HG02678 (cell line): ENCODE data around the gene PSPH.
"Not testable (repeated sequence)": the region's sequence is repeated elsewhere in the genome, so short reads cannot be mapped to it uniquely, and the experiment has no call there.

ENCODE experiments used
- ATAC-seq: cut with Tn5 transposase; IDR thresholded peaks from one replicate; pipeline ENCODE4 v1.9.1; 2021; ENCODE audit warnings: mild to moderate bottlenecking, moderate library complexity; ENCODE audit not compliant: unreplicated experiment

Gene PSPH

GRCh38 chr7:56063500-56063881 is 12.2 kb upstream of the PSPH start:
- ATAC-seq: no peak

GRCh38 chr7:56062382-56062781 is 11.1 kb upstream of the PSPH start:
- no peak for ATAC-seq

GRCh38 chr7:56053993-56054392 is 2.7 kb upstream of the PSPH start:
- no peak for ATAC-seq

GRCh38 chr7:56053379-56053778 is 2.1 kb upstream of the PSPH start:
- no peak for ATAC-seq

- ATAC-seq: no peak
Observed at GRCh38 chr7:56051053-56051338, 248 bp downstream of the PSPH start.

GRCh38 chr7:56048763-56049162 is 2.5 kb downstream of the PSPH start:
- not testable (repeated sequence) for ATAC-seq

GRCh38 chr7:56048245-56048644 is 3.0 kb downstream of the PSPH start:
- ATAC-seq: no peak

GRCh38 chr7:56047446-56048116 is 3.7 kb downstream of the PSPH start:
- not testable (repeated sequence) for ATAC-seq

- no peak for ATAC-seq
Observed at GRCh38 chr7:56046721-56047445, 4.4 kb downstream of the PSPH start.

- ATAC-seq: not testable (repeated sequence)
Observed at GRCh38 chr7:56045758-56046157, 5.5 kb downstream of the PSPH start.

- no peak for ATAC-seq
Observed at GRCh38 chr7:56040730-56041129, 10.5 kb downstream of the PSPH start.

- peak; percentile 98 for ATAC-seq
Observed at GRCh38 chr7:56033671-56034432, 17.4 kb downstream of the PSPH start.

- ATAC-seq: not testable (repeated sequence)
Observed at GRCh38 chr7:56032578-56032977, 18.7 kb downstream of the PSPH start.

- ATAC-seq: not testable (repeated sequence)
Observed at GRCh38 chr7:56031556-56031955, 19.7 kb downstream of the PSPH start.

- no peak for ATAC-seq
Observed at GRCh38 chr7:56030340-56030739, 20.9 kb downstream of the PSPH start.

GRCh38 chr7:56028942-56029630 is 22.2 kb downstream of the PSPH start:
- ATAC-seq: no peak

GRCh38 chr7:56026538-56026937 is 24.7 kb downstream of the PSPH start:
- no peak for ATAC-seq

GRCh38 chr7:56023500-56023899 is 27.7 kb downstream of the PSPH start:
- no peak for ATAC-seq

GRCh38 chr7:56019501-56019900 is 31.7 kb downstream of the PSPH start:
- no peak for ATAC-seq

GRCh38 chr7:56017015-56017414 is 34.2 kb downstream of the PSPH start:
- not testable (repeated sequence) for ATAC-seq

- no peak for ATAC-seq
Observed at GRCh38 chr7:56009695-56010094, 41.5 kb downstream of the PSPH start.
